BE2C (cell line): ENCODE data around the gene MARCHF6.
"Not testable (repeated sequence)": the region's sequence is repeated elsewhere in the genome, so short reads cannot be mapped to it uniquely, and the experiment has no call there.

Source experiments
- DNase-seq: peaks from one replicate; pipeline ENCODE4 v3.0.0-alpha.2; 2020
- H3K27me3 ChIP-seq: fragments of 250-450 bp; sonication (Bioruptor Pico); 2 replicates; pipeline ENCODE4 v1.5.1; 2020; ENCODE audit warnings: mild to moderate bottlenecking
- H3K36me3 ChIP-seq: fragments of 250-450 bp; sonication (Bioruptor Pico); 2 replicates; pipeline ENCODE4 v1.5.1; 2020; ENCODE audit warnings: mild to moderate bottlenecking
- H3K4me1 ChIP-seq: fragments of 250-450 bp; sonication (Bioruptor Pico); 2 replicates; pipeline ENCODE4 v1.5.1; 2020
- H3K4me3 ChIP-seq: 2 replicates; pipeline ENCODE4 v1.5.1; 2011; ENCODE audit warnings: low read depth, low read length
- H3K9me3 ChIP-seq: fragments of 250-450 bp; sonication (Bioruptor Pico); 2 replicates; pipeline ENCODE4 v1.5.1; 2020
- TF ChIP-seq, protein P1 (sequence below): IDR thresholded peaks from 2 replicates; pipeline ENCODE4 v1.5.1; 2012; ENCODE audit warnings: mild to moderate bottlenecking, low read depth, low read length

Gene MARCHF6

GRCh38 chr5:10377081-10377480 lies 23.6 kb downstream of the MARCHF6 start:
- H3K4me3 ChIP-seq: no peak overlapping the region
- H3K27me3 ChIP-seq: no peaks in the 10 kb centered on the region
- H3K36me3 ChIP-seq: peaks cover 40% of the 10 kb centered on the region
- H3K9me3 ChIP-seq: peaks cover 3% of the 10 kb centered on the region; the same call in 1 of the 2 replicates
- H3K4me1 ChIP-seq: no peaks in the 10 kb centered on the region; the same call in 1 of the 2 replicates
- no peak for DNase-seq
- TF ChIP-seq, protein P1, sequence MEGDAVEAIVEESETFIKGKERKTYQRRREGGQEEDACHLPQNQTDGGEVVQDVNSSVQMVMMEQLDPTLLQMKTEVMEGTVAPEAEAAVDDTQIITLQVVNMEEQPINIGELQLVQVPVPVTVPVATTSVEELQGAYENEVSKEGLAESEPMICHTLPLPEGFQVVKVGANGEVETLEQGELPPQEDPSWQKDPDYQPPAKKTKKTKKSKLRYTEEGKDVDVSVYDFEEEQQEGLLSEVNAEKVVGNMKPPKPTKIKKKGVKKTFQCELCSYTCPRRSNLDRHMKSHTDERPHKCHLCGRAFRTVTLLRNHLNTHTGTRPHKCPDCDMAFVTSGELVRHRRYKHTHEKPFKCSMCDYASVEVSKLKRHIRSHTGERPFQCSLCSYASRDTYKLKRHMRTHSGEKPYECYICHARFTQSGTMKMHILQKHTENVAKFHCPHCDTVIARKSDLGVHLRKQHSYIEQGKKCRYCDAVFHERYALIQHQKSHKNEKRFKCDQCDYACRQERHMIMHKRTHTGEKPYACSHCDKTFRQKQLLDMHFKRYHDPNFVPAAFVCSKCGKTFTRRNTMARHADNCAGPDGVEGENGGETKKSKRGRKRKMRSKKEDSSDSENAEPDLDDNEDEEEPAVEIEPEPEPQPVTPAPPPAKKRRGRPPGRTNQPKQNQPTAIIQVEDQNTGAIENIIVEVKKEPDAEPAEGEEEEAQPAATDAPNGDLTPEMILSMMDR: no peak

- Histone ChIP-seq H3K4me1 (no peaks in the 10 kb centered on the region; the same call in 1 of the 2 replicates), H3K27me3 (no peaks in the 10 kb centered on the region), H3K4me3 (no peak overlapping the region), H3K36me3 (peaks cover 47% of the 10 kb centered on the region), H3K9me3 (no peaks in the 10 kb centered on the region; the same call in 1 of the 2 replicates)
- TF ChIP-seq, protein P1: no peak
- no peak for DNase-seq
These were observed 28.3 kb downstream of the MARCHF6 start for GRCh38 chr5:10381803-10382202.

DNA sequence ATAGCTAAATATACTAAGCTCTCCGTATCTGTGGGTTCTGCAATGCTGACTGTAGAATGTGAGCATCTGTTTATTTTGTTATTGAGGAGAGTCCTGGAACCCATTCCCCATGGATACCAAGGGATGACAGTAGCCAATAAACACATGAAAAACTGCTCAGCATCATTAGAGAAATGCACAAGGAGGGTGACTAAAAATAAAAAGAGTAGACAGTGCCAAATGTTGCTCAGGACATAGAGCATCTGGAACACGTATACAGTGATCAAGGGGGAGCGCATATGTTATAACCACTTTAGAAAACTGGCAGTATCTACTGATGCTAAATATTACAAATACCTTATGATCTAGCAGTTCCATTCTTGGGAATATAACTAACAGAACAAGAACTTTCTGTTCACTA lies 31.0 kb downstream of the MARCHF6 start:
- TF ChIP-seq, protein P1: no peak
- no peak for DNase-seq
- no peak overlapping the region for H3K4me3 ChIP-seq
- H3K4me1 ChIP-seq: no peaks in the 10 kb centered on the region
- H3K27me3 ChIP-seq: no peaks in the 10 kb centered on the region
- H3K36me3 ChIP-seq: peaks cover 58% of the 10 kb centered on the region
- no peaks in the 10 kb centered on the region; the same call in 1 of the 2 replicates for H3K9me3 ChIP-seq

- H3K36me3 ChIP-seq: peaks cover 61% of the 10 kb centered on the region
- no peak for DNase-seq
- H3K27me3 ChIP-seq: no peaks in the 10 kb centered on the region
- TF ChIP-seq, protein P1: no peak
- no peaks in the 10 kb centered on the region for H3K4me1 ChIP-seq
- no peaks in the 10 kb centered on the region; the same call in 1 of the 2 replicates for H3K9me3 ChIP-seq
- H3K4me3 ChIP-seq: no peak overlapping the region
These were observed 34.2 kb downstream of the MARCHF6 start for GRCh38 chr5:10387690-10388089.

- no peak overlapping the region for H3K4me3 ChIP-seq
- H3K4me1 ChIP-seq: no peaks in the 10 kb centered on the region
- H3K9me3 ChIP-seq: no peaks in the 10 kb centered on the region; the same call in 1 of the 2 replicates
- no peak for DNase-seq
- no peaks in the 10 kb centered on the region for H3K27me3 ChIP-seq
- peaks cover 79% of the 10 kb centered on the region for H3K36me3 ChIP-seq
- TF ChIP-seq, protein P1: no peak
These were observed 37.6 kb downstream of the MARCHF6 start for GRCh38 chr5:10391130-10391529.

DNA sequence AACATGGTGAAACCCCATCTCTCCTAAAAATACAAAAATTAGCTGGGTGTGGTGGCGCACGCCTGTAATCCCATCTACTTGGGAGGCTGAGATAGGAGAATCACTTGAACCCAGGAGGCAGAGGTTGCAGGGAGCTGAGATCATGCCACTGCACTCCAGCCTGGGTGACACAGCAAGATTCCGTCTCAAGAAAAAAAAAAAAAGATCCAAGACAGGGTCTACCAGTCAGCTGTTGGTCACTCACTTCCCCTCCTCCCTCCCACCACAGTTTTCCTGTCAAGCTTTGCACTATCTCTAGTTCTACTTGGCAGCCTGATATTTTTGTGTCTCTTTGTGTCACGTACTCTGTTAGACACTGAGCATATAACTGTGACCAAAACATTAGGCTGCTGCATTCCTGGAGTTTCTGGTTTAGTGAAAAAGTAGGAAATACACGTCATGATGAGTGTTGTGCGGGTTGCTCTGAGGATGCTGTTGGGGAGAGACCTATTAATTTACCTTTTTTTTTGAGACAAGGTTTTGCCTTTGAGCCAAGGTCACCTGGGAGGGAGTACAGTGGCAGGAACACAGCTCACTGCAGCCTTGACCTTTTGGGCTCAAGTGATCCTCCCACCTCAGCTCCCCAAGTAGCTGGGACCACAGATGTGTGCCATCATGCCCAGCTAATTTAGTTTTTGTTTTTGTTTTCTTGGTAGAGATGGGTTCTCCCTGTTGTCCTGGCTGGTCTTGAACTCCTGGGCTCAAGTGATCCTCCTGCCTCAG lies 39.3 kb downstream of the MARCHF6 start:
- not testable (repeated sequence) for H3K27me3 ChIP-seq, DNase-seq, H3K4me1 ChIP-seq, H3K9me3 ChIP-seq, H3K4me3 ChIP-seq
- peaks cover 74% of the 10 kb centered on the region for H3K36me3 ChIP-seq
